Mammary epithelial cell (primary cell): ENCODE results near the gene WDSUB1.

Experiments
- EZH2 ChIP-seq: IDR thresholded peaks from 2 replicates; pipeline ENCODE4 v1.6.1; 2012; ENCODE audit warnings: low read length, inconsistent platforms, borderline replicate concordance
- TF ChIP-seq, protein P1 (sequence below), 2 donors: IDR thresholded peaks in 1 of 2; conservative IDR thresholded peaks in 1 of 2; 2 replicates each; pipeline ENCODE4 v1.5.1; 2011 to 2012; ENCODE audit warnings: inconsistent platforms in 2 of 2, low read length in 2 of 2, mild to moderate bottlenecking in 2 of 2, control low read depth in 1 of 2, low read depth in 1 of 2; ENCODE audit not compliant: insufficient read depth in 1 of 2; ENCODE audit errors: extremely low read depth in 1 of 2

- TF ChIP-seq, protein P1, sequence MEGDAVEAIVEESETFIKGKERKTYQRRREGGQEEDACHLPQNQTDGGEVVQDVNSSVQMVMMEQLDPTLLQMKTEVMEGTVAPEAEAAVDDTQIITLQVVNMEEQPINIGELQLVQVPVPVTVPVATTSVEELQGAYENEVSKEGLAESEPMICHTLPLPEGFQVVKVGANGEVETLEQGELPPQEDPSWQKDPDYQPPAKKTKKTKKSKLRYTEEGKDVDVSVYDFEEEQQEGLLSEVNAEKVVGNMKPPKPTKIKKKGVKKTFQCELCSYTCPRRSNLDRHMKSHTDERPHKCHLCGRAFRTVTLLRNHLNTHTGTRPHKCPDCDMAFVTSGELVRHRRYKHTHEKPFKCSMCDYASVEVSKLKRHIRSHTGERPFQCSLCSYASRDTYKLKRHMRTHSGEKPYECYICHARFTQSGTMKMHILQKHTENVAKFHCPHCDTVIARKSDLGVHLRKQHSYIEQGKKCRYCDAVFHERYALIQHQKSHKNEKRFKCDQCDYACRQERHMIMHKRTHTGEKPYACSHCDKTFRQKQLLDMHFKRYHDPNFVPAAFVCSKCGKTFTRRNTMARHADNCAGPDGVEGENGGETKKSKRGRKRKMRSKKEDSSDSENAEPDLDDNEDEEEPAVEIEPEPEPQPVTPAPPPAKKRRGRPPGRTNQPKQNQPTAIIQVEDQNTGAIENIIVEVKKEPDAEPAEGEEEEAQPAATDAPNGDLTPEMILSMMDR (conservative IDR thresholded peaks at IDR 0.05 in 1 of 2, IDR thresholded peaks at IDR 0.05 in 1 of 2; ENCODE audit: extremely low read depth in 1 of 2, insufficient read depth in 1 of 2, low read depth in 1 of 2, low read length in 2 of 2), result no peak
- TF ChIP-seq EZH2, result no peak
Observed at GRCh38 chr2:159229476-159230144, 56.9 kb downstream of the WDSUB1 start.
